Stimulated activated CD8-positive, alpha-beta memory T cell treated with anti-CD3 and anti-CD28 coated beads, Interleukin-2, amount 100 ng/mL, for 1 hour (primary cell): ENCODE data around the gene BDNF.

ENCODE experiments used
- DNase-seq, 2 donors: peaks; one replicate each; pipeline ENCODE4 v3.0.0-alpha.2; 2020; ENCODE audit warnings: low read depth in 2 of 2

Gene BDNF

GRCh38 chr11:27626269-27626937 lies 73.9 kb downstream of the BDNF start:
- no peak for DNase-seq

GRCh38 chr11:27625347-27625912 lies 74.8 kb downstream of the BDNF start:
- no peak for DNase-seq

- no peak for DNase-seq
Observed at GRCh38 chr11:27623945-27624523, 76.2 kb downstream of the BDNF start.

GRCh38 chr11:27622541-27623300 lies 77.5 kb downstream of the BDNF start:
- no peak for DNase-seq

GRCh38 chr11:27621405-27622161 lies 78.7 kb downstream of the BDNF start:
- no peak for DNase-seq

- DNase-seq, result no peak
Observed at GRCh38 chr11:27619763-27620335, 80.4 kb downstream of the BDNF start.

GRCh38 chr11:27619039-27619574 lies 81.1 kb downstream of the BDNF start:
- DNase-seq, result no peak

- no peak for DNase-seq
Observed at GRCh38 chr11:27618281-27618915, 81.9 kb downstream of the BDNF start.

- no peak for DNase-seq
Observed at GRCh38 chr11:27616711-27617110, 83.5 kb downstream of the BDNF start.

GRCh38 chr11:27615833-27616232 lies 84.4 kb downstream of the BDNF start:
- no peak for DNase-seq

GRCh38 chr11:27614092-27614491 lies 86.2 kb downstream of the BDNF start:
- DNase-seq, result no peak

- no peak for DNase-seq
Observed at GRCh38 chr11:27612932-27613880, 87.0 kb downstream of the BDNF start.

GRCh38 chr11:27611947-27612455 lies 88.3 kb downstream of the BDNF start:
- DNase-seq, result no peak

- no peak for DNase-seq
Observed at GRCh38 chr11:27611390-27611789, 88.9 kb downstream of the BDNF start.

GRCh38 chr11:27610946-27611345 lies 89.3 kb downstream of the BDNF start:
- no peak for DNase-seq

GRCh38 chr11:27610280-27610679 lies 90.0 kb downstream of the BDNF start:
- DNase-seq, result no peak

GRCh38 chr11:27608951-27609350 lies 91.3 kb downstream of the BDNF start:
- DNase-seq, result no peak

GRCh38 chr11:27605422-27605821 lies 94.8 kb downstream of the BDNF start:
- no peak for DNase-seq
